NT2/D1 (cell line): ENCODE data around the gene ESCO1.

ENCODE experiments used
- SUZ12 ChIP-seq: IDR thresholded peaks from 2 replicates; pipeline ENCODE4 v1.6.1; 2011; ENCODE audit not compliant: insufficient read length, insufficient read depth; ENCODE audit errors: extremely low read depth
- YY1 ChIP-seq: IDR thresholded peaks from 2 replicates; pipeline ENCODE4 v1.6.1; 2011; ENCODE audit not compliant: insufficient read length, insufficient read depth
- ZNF274 ChIP-seq: IDR thresholded peaks from 2 replicates; pipeline ENCODE4 v1.6.1; 2011; ENCODE audit warnings: mild to moderate bottlenecking, low read depth, low read length

- no peak for TF ChIP-seq SUZ12
- TF ChIP-seq ZNF274, result no peak
- TF ChIP-seq YY1, result no peak
Observed at GRCh38 chr18:21546423-21546822, 54.1 kb downstream of the ESCO1 start.
